AG04450 (cell line): Measurements from ENCODE around the gene UBQLN3. TPM values are rescaled to one million over a fixed set of nuclear protein-coding genes. Genes with fewer than 3 reads are reported as not detected.

Source experiments
- CTCF ChIA-PET: fragments of 300-600, 350-600 bp; formaldehyde crosslinking; extraction: SDS; loops from one replicate; lab custom pipeline; 2022; ENCODE audit warnings: antibody characterized with exemption, inconsistent platforms; lab: Charles Lee
- POLR2A ChIA-PET: fragments of 350-600 bp; formaldehyde crosslinking; extraction: SDS; loops from one replicate; lab custom pipeline; 2021; ENCODE audit warnings: antibody characterized with exemption, inconsistent platforms; lab: Yijun Ruan, JAX
- DNase-seq: peaks from one replicate; pipeline ENCODE4 v3.0.0-alpha.2; 2011; ENCODE audit warnings: low read depth, low spot score
- H3K27ac ChIP-seq: one replicate; pipeline ENCODE4 v1.5.1; 2012; ENCODE audit warnings: low read depth, low read length, control low read depth
- H3K27me3 ChIP-seq: one replicate; pipeline ENCODE4 v1.6.0; 2012; ENCODE audit warnings: low read length; ENCODE audit not compliant: control insufficient read depth, insufficient read depth
- H3K4me3 ChIP-seq: 2 replicates; pipeline ENCODE4 v1.5.1; 2011; ENCODE audit warnings: mild to moderate bottlenecking, low read depth, low read length, control low read depth
- H3K9me3 ChIP-seq: 2 replicates; pipeline ENCODE4 v1.5.1; 2012; ENCODE audit warnings: low read length; ENCODE audit not compliant: control insufficient read depth, insufficient read depth
- CTCF ChIP-seq: IDR thresholded peaks from 2 replicates; pipeline ENCODE4 v1.5.1; 2011; ENCODE audit warnings: low read depth, low read length, control low read depth, inconsistent platforms
- polyA plus RNA-seq: library from polyadenylated mRNA; depleted of rRNA; stranded (reverse); fragments of >200 nt; gene quantifications from 2 replicates; pipeline ENCODE4 v1.2.3, GENCODE V29; 2011

The UBQLN3 gene
- polyA plus RNA-seq, 1 experiment: not detected

- no peak for DNase-seq
- Histone ChIP-seq H3K9me3 (no peaks in the 10 kb centered on the region), H3K4me3 (no peak overlapping the region), H3K27ac (no peak overlapping the region), H3K27me3 (no peaks in the 10 kb centered on the region)
- ChIA-PET POLR2A (interaction anchor here (0.7 kb wide), 1 partner anchor 102 kb away, joined by 3 read pairs; no protein-coding TSS in a partner anchor), CTCF (interaction anchor here (1.2 kb wide), 1 partner anchor 32 kb away, joined by 4 read pairs; no protein-coding TSS in a partner anchor)
- no peak for TF ChIP-seq CTCF
Measured at GRCh38 chr11:5507933-5508305, 1.8 kb downstream of the UBQLN3 start.

- no peaks in the 10 kb centered on the region for H3K9me3 ChIP-seq
- no peak overlapping the region for H3K4me3 ChIP-seq
- no peak for TF ChIP-seq CTCF
- no peak for DNase-seq
- no peaks in the 10 kb centered on the region for H3K27me3 ChIP-seq
- ChIA-PET CTCF (interaction anchor here (1.2 kb wide), 1 partner anchor 32 kb away, joined by 4 read pairs; no protein-coding TSS in a partner anchor), POLR2A (interaction anchor here (0.7 kb wide), 1 partner anchor 103 kb away, joined by 3 read pairs; no protein-coding TSS in a partner anchor)
- no peak overlapping the region for H3K27ac ChIP-seq
Measured at GRCh38 chr11:5507177-5507932, 2.4 kb downstream of the UBQLN3 start.

GRCh38 chr11:5505363-5506048 is 4.3 kb downstream of the UBQLN3 start:
- no peak overlapping the region for H3K4me3 ChIP-seq
- no peak for DNase-seq
- H3K27ac ChIP-seq: no peak overlapping the region
- POLR2A ChIA-PET: no interaction called here
- TF ChIP-seq CTCF: no peak
- CTCF ChIA-PET: interaction anchor here (1.1 kb wide), 1 partner anchor 29 kb away, joined by 3 read pairs; no protein-coding TSS in a partner anchor
- no peaks in the 10 kb centered on the region for H3K9me3 ChIP-seq
- H3K27me3 ChIP-seq: no peaks in the 10 kb centered on the region

- H3K4me3 ChIP-seq: no peak overlapping the region
- POLR2A ChIA-PET: no interaction called here
- no peak for DNase-seq
- no peak overlapping the region for H3K27ac ChIP-seq
- H3K9me3 ChIP-seq: no peaks in the 10 kb centered on the region
- CTCF ChIA-PET: interaction anchor here (1.0 kb wide), 1 partner anchor 96 kb away, joined by 3 read pairs; no protein-coding TSS in a partner anchor
- no peak for TF ChIP-seq CTCF
- H3K27me3 ChIP-seq: no peaks in the 10 kb centered on the region
Measured at GRCh38 chr11:5504403-5504921, 5.3 kb downstream of the UBQLN3 start.
